CD4-positive, alpha-beta memory T cell (primary cell): ENCODE measurements around the gene EXOC8. TPM values are rescaled to one million over a fixed set of nuclear protein-coding genes. Genes with fewer than 3 reads are reported as not detected.

Experiments used
- CTCF ChIA-PET: fragments of 350-600 bp; sonication (Branson Sonifier 250); formaldehyde crosslinking; loops from one replicate; lab custom pipeline; 2021; ENCODE audit warnings: inconsistent platforms; ENCODE audit not compliant: partially characterized antibody; lab: Charles Lee
- POLR2A ChIA-PET: fragments of 350-600 bp; sonication (Branson Sonifier 250); formaldehyde crosslinking; loops from one replicate; lab custom pipeline; 2021; ENCODE audit not compliant: partially characterized antibody; lab: Charles Lee
- DNase-seq, 5 donors: peaks; one replicate each; pipeline versions ENCODE4 v3.0.0 to v3.0.0-alpha.2; 2020 to 2022; ENCODE audit warnings: mixed read lengths in 1 of 5
- H3K27ac ChIP-seq: one replicate; pipeline ENCODE4 v1.7.0; 2013; ENCODE audit warnings: low read depth, low read length
- H3K27me3 ChIP-seq: 2 replicates; pipeline ENCODE4 v1.7.0; 2013; ENCODE audit warnings: mild to moderate bottlenecking, low read length, moderate library complexity; ENCODE audit not compliant: insufficient read depth
- H3K36me3 ChIP-seq: 2 replicates; pipeline ENCODE4 v1.7.0; 2013; ENCODE audit warnings: mild to moderate bottlenecking, low read length, moderate library complexity; ENCODE audit not compliant: insufficient read depth
- H3K4me1 ChIP-seq: 2 replicates; pipeline ENCODE4 v1.7.0; 2013; ENCODE audit warnings: mild to moderate bottlenecking, low read length, moderate library complexity; ENCODE audit not compliant: insufficient read depth
- H3K4me3 ChIP-seq, 2 donors: one replicate each; pipeline ENCODE4 v1.7.0; 2013; ENCODE audit warnings: low read length in 2 of 2, mild to moderate bottlenecking in 1 of 2
- H3K9me3 ChIP-seq, 2 donors: one replicate each; pipeline ENCODE4 v1.7.0; 2013; ENCODE audit warnings: low read length in 2 of 2, control low read depth in 1 of 2; ENCODE audit not compliant: control insufficient read depth in 1 of 2
- H3K27ac Mint-ChIP-seq, 7 donors: one replicate each; pipeline ENCODE4 v1.8.0; 2020 to 2021; ENCODE audit warnings: mixed read lengths in 7 of 7, mild to moderate bottlenecking in 6 of 7, inconsistent platforms in 3 of 7, moderate library complexity in 3 of 7
- H3K27me3 Mint-ChIP-seq, 2 donors: one replicate each; pipeline ENCODE4 v1.8.0; 2020 to 2021; ENCODE audit warnings: mixed read lengths in 2 of 2
- H3K36me3 Mint-ChIP-seq, 2 donors: one replicate each; pipeline ENCODE4 v1.8.0; 2020 to 2021; ENCODE audit warnings: mixed read lengths in 2 of 2, inconsistent platforms in 1 of 2, mild to moderate bottlenecking in 1 of 2
- H3K4me1 Mint-ChIP-seq, 4 donors: one replicate each; pipeline ENCODE4 v1.8.0; 2020 to 2021; ENCODE audit warnings: mixed read lengths in 4 of 4, mild to moderate bottlenecking in 1 of 4
- H3K4me3 Mint-ChIP-seq, 8 donors: one replicate each; pipeline ENCODE4 v1.8.0; 2020 to 2021; ENCODE audit warnings: mixed read lengths in 8 of 8, mild to moderate bottlenecking in 7 of 8, moderate library complexity in 6 of 8, inconsistent platforms in 3 of 8
- H3K9me3 Mint-ChIP-seq, 8 donors: one replicate each; pipeline ENCODE4 v1.8.0; 2020 to 2021; ENCODE audit warnings: mixed read lengths in 8 of 8, mild to moderate bottlenecking in 5 of 8, inconsistent platforms in 3 of 8, moderate library complexity in 1 of 8
- intact Hi-C: fragments of 100-400 bp; cut with micrococcal nuclease; formaldehyde crosslinking; loops from one replicate; pipeline ENCODE4 v1.15.1; 2023
- polyA plus RNA-seq, 2 donors: library from polyadenylated mRNA; unstranded; fragments of 300-500 nt; fragmentation: Illumina TruSeq; gene quantifications; one replicate each; pipeline ENCODE4 v1.2.3, GENCODE V29; 2021
- total RNA-seq, 2 experiments: library from RNA; stranded (reverse); gene quantifications; one replicate each; pipeline ENCODE4 v1.2.3, GENCODE V29; 2021

The EXOC8 gene
- total RNA-seq (10 to 100 TPM; 37.4 to 37.7 TPM), polyA plus RNA-seq (1 to 10 TPM; 2.2 to 3.3 TPM)

GRCh38 chr1:231337472-231338269, at the start of gene EXOC8:
Gene EXOC8 (minus strand): TSS chr1:231337852. CDS start chr1:231337745, 107 bp downstream.
- H3K36me3 ChIP-seq, result no peaks in the 10 kb centered on the region
- Mint-ChIP-seq H3K27me3 (no peaks in the 10 kb centered on the region), H3K27ac (peak within 1 kb of the TSS; percentile 99 to 100 (median 100)), H3K9me3 (peaks cover 0 to 9% (median 0%) of the 10 kb centered on the region in 8 donors), H3K4me3 (peak within 1 kb of the TSS; percentile 97 to 100 (median 99)), H3K36me3 (peaks cover 32 to 61% of the 10 kb centered on the region in 2 donors), H3K4me1 (peaks cover 42 to 75% (median 60%) of the 10 kb centered on the region in 4 donors)
- peak; percentile 96 to 100 (median 99) for DNase-seq
- H3K4me3 ChIP-seq, result peak within 1 kb of the TSS; percentile 90 to 97
- intact Hi-C loops, result loop anchor here (1.0 to 5.0 kb wide), 7 partner anchors 19 to 470 kb away; partner anchors contain the start of genes ARV1, C1orf198, FAM89A and GNPAT
- H3K27ac ChIP-seq, result peak within 1 kb of the TSS; percentile 98
- ChIA-PET POLR2A (interaction anchor here (0.6 to 3.1 kb wide), 22 partner anchors 8 to 360 kb away, joined by 3 to 52 read pairs (median 5); partner anchors contain the start of genes DISC1, EGLN1, GNPAT and TSNAX), CTCF (interaction anchor here (0.7 to 3.0 kb wide), 15 partner anchors 11 to 420 kb away, joined by 3 to 16 read pairs (median 5); partner anchors contain the start of genes DISC1, EGLN1 and GNPAT)
- peaks cover 61% of the 10 kb centered on the region for H3K4me1 ChIP-seq
- H3K27me3 ChIP-seq, result no peaks in the 10 kb centered on the region
- H3K9me3 ChIP-seq, result no peaks in the 10 kb centered on the region

DNA sequence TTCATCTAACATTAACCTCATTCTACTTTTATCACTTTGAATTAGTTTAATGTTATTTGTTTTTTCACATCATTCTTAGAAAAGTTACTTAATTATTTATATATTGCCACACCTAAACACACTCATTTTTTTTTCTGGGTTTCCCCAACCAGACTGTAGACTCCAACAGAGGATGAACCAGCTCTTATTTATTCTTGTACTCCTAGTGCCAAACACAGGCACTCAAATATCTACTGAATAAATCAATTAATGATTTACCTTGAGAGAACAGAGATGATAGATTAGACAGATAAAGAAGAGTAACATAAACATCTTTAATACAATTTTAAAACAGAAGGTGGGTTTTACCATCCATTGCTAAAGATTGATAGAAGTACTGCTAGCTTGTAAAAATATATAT, 48.8 kb upstream of the EXOC8 start:
- no peak overlapping the region for H3K4me3 Mint-ChIP-seq
- no peak overlapping the region for H3K27ac Mint-ChIP-seq
- ChIA-PET CTCF (no interaction called here), POLR2A (no interaction called here)
- peaks cover 21 to 47% (median 38%) of the 10 kb centered on the region in 4 donors for H3K4me1 Mint-ChIP-seq
- peaks cover 7 to 8% of the 10 kb centered on the region in 2 donors for H3K36me3 Mint-ChIP-seq
- H3K4me3 ChIP-seq, result no peak overlapping the region
- H3K9me3 ChIP-seq, result no peaks in the 10 kb centered on the region
- no peaks in the 10 kb centered on the region for H3K9me3 Mint-ChIP-seq
- no peak overlapping the region for H3K27ac ChIP-seq
- DNase-seq, result no peak
- peaks cover 3% of the 10 kb centered on the region for H3K4me1 ChIP-seq
- no peaks in the 10 kb centered on the region for H3K36me3 ChIP-seq
- intact Hi-C loops, result no loop called here
- H3K27me3 Mint-ChIP-seq, result no peaks in the 10 kb centered on the region
- no peaks in the 10 kb centered on the region for H3K27me3 ChIP-seq

DNA sequence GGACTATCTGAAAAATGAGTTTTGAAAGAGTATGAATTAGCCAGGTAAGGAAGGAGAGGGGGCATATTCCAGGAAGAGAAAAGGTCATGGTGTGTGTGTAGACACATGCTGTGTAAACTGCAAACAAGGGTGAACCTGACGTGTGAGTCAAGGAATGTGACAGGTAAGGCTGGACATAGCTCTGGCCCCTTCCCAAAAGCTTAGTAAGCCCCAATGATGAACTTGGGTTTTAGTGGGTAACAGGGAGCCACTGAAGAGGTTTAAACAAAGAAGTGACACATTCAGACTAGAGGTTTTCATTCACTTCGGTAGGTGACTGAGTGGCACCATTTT, 47.7 kb upstream of the EXOC8 start:
- intact Hi-C loops, result no loop called here
- Mint-ChIP-seq H3K27me3 (no peaks in the 10 kb centered on the region), H3K4me3 (no peak overlapping the region), H3K27ac (no peak overlapping the region), H3K9me3 (no peaks in the 10 kb centered on the region), H3K36me3 (peaks cover 7 to 8% of the 10 kb centered on the region in 2 donors), H3K4me1 (peaks cover 18 to 46% (median 36%) of the 10 kb centered on the region in 4 donors)
- Histone ChIP-seq H3K4me3 (no peak overlapping the region), H3K4me1 (peaks cover 3% of the 10 kb centered on the region), H3K9me3 (no peaks in the 10 kb centered on the region), H3K27ac (no peak overlapping the region), H3K27me3 (no peaks in the 10 kb centered on the region), H3K36me3 (no peaks in the 10 kb centered on the region)
- ChIA-PET POLR2A (no interaction called here), CTCF (no interaction called here)
- DNase-seq, result no peak

DNA sequence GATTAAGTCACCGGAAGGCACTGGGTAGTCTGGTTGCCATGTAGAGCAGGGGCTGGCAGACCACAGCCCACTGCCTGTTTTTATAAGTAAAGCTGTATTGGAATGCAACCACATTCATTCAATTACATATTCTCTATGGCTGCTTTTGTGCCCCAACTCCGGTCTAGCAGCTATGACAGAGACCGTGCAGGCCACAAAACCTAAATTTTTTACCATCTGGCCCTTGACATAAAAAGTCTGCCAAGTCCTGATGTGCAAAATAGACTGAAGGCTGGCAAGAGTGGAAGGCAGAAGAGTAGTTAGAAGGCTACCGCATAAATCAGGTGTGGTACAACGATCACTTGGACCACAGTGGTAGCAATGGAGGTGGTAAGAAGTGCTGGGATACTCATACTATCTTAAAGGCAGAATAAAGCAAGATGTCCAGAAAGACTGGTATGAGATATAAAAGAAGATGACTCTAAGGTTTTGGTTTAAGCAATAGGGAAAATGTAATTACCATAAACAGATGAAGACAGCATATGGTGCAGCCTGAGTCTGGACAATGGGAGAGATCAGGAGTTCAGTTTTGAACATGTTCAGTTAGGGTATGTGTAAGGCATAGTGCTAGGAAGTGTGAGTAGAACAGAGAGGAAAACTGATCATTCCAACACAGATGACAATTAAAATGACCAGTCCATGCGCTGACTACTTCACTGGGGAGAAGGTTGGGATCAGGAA, 47.2 kb upstream of the EXOC8 start:
- CTCF ChIA-PET, result no interaction called here

GRCh38 chr1:231383159-231383860, 45.7 kb upstream of the EXOC8 start:
- ChIA-PET POLR2A (no interaction called here), CTCF (no interaction called here)
- H3K4me3 ChIP-seq, result no peak overlapping the region
- no peak for DNase-seq
- intact Hi-C loops, result no loop called here
- H3K27ac ChIP-seq, result no peak overlapping the region
- H3K36me3 ChIP-seq, result no peaks in the 10 kb centered on the region
- Mint-ChIP-seq H3K27me3 (no peaks in the 10 kb centered on the region), H3K27ac (no peak overlapping the region), H3K9me3 (no peaks in the 10 kb centered on the region), H3K4me3 (no peak overlapping the region), H3K36me3 (peaks cover 2 to 3% of the 10 kb centered on the region in 2 donors), H3K4me1 (peaks cover 25 to 50% (median 40%) of the 10 kb centered on the region in 4 donors)
- H3K4me1 ChIP-seq, result peaks cover 3% of the 10 kb centered on the region
- no peaks in the 10 kb centered on the region for H3K9me3 ChIP-seq
- H3K27me3 ChIP-seq, result no peaks in the 10 kb centered on the region

More for the DNA sequence above, 47.2 kb upstream of the EXOC8 start:
- no peak overlapping the region for H3K27ac ChIP-seq
- no peaks in the 10 kb centered on the region for H3K36me3 ChIP-seq
- H3K27me3 ChIP-seq, result no peaks in the 10 kb centered on the region
- H3K4me1 Mint-ChIP-seq, result peaks cover 17 to 42% (median 33%) of the 10 kb centered on the region in 4 donors
- no peak for DNase-seq
- H3K9me3 Mint-ChIP-seq, result no peaks in the 10 kb centered on the region
- peaks cover 3% of the 10 kb centered on the region for H3K4me1 ChIP-seq
- no peak overlapping the region for H3K4me3 Mint-ChIP-seq
- H3K36me3 Mint-ChIP-seq, result peaks cover 3 to 7% of the 10 kb centered on the region in 2 donors
- POLR2A ChIA-PET, result no interaction called here
- no peak overlapping the region for H3K27ac Mint-ChIP-seq
- no peaks in the 10 kb centered on the region for H3K9me3 ChIP-seq
- H3K4me3 ChIP-seq, result no peak overlapping the region
- no peaks in the 10 kb centered on the region for H3K27me3 Mint-ChIP-seq
- intact Hi-C loops, result no loop called here

DNA sequence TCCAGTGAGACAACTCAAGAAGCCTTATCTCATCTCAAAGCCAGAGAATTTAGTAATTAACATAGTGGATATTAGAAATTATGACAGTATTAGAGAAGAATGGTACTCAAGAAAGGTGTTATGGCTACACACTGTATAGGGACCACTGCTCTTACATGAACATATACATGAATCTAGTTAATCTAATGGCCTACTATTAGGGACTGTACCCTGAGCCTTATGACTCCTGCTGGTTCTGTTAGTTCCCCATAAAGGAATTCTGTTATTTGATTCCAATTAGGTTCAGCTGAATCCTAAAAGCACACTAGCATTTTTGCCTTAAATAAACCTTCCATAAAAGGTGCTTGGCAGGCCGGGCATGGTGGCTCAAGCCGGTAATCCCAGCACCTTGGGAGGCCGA, 44.8 kb upstream of the EXOC8 start:
- no peaks in the 10 kb centered on the region for H3K36me3 Mint-ChIP-seq
- H3K9me3 ChIP-seq, result no peaks in the 10 kb centered on the region

More for the DNA sequence above, 44.8 kb upstream of the EXOC8 start:
- ChIA-PET POLR2A (no interaction called here), CTCF (interaction anchor here (1.4 kb wide), 1 partner anchor 11 kb away, joined by 4 read pairs; no protein-coding TSS in a partner anchor)
- Histone ChIP-seq H3K4me1 (peaks cover 10% of the 10 kb centered on the region), H3K27ac (no peak overlapping the region), H3K4me3 (no peak overlapping the region), H3K27me3 (no peaks in the 10 kb centered on the region), H3K36me3 (no peaks in the 10 kb centered on the region)
- intact Hi-C loops, result no loop called here
- Mint-ChIP-seq H3K4me1 (peaks cover 27 to 50% (median 40%) of the 10 kb centered on the region in 4 donors), H3K9me3 (no peaks in the 10 kb centered on the region), H3K4me3 (no peak overlapping the region), H3K27ac (no peak overlapping the region), H3K27me3 (no peaks in the 10 kb centered on the region)
- no peak for DNase-seq
